B cell (primary cell): ENCODE results near the gene CADM1.

Experiments used
- CTCF ChIP-seq: fragments of 200-600 bp; IDR thresholded peaks from one replicate; pipeline ENCODE4 v1.8.0; 2022; ENCODE audit warnings: antibody characterized with exemption, mild to moderate bottlenecking
- EZH2 ChIP-seq: IDR thresholded peaks from 2 replicates; pipeline ENCODE4 v1.6.1; 2012; ENCODE audit warnings: borderline replicate concordance, low read depth, mild to moderate bottlenecking, moderate library complexity, low read length; ENCODE audit not compliant: insufficient read depth, poor library complexity, severe bottlenecking

- TF ChIP-seq CTCF (no peak), EZH2 (no peak)
Measured at GRCh38 chr11:115241899-115242298, 262.3 kb downstream of the CADM1 start.
